NT2/D1 (cell line): ENCODE data around the gene MAZ.

ENCODE experiments used
- SUZ12 ChIP-seq: IDR thresholded peaks from 2 replicates; pipeline ENCODE4 v1.6.1; 2011; ENCODE audit not compliant: insufficient read length, insufficient read depth; ENCODE audit errors: extremely low read depth
- YY1 ChIP-seq: IDR thresholded peaks from 2 replicates; pipeline ENCODE4 v1.6.1; 2011; ENCODE audit not compliant: insufficient read length, insufficient read depth

- TF ChIP-seq SUZ12 (no peak), YY1 (no peak)
These were observed 44.7 kb downstream of the MAZ start for GRCh38 chr16:29850998-29851397.
